Neural cell (in vitro differentiated cells): Measurements from ENCODE around the gene SWAP70. TPM values are rescaled to one million over a fixed set of nuclear protein-coding genes. Genes with fewer than 3 reads are reported as not detected.

Experiments
- H2AFZ ChIP-seq: fragments of 200-600, 300-800 bp; sonication (generic), shearing (Covaris generic); 2 replicates; pipeline ENCODE4 v1.6.0; 2014; ENCODE audit warnings: low read depth, mild to moderate bottlenecking, antibody characterized with exemption, low read length, moderate library complexity
- H3F3A ChIP-seq: fragments of 200-600 bp; shearing (Covaris generic); 2 replicates; pipeline ENCODE4 v1.6.1; 2016; ENCODE audit warnings: mild to moderate bottlenecking, moderate library complexity, mixed read lengths, antibody characterized with exemption, low read length; ENCODE audit not compliant: insufficient read depth, poor library complexity, severe bottlenecking
- H3K27ac ChIP-seq: fragments of 200-600, 300-800 bp; sonication (generic), shearing (Covaris generic); 2 replicates; pipeline ENCODE4 v1.5.1; 2014; ENCODE audit warnings: mild to moderate bottlenecking, low read length, moderate library complexity
- H3K27me3 ChIP-seq: fragments of 300-800, 200-600 bp; sonication (generic), shearing (Covaris generic); 2 replicates; pipeline ENCODE4 v1.6.0; 2014; ENCODE audit warnings: mild to moderate bottlenecking, low read depth, low read length, moderate library complexity; ENCODE audit not compliant: insufficient read depth
- H3K36me3 ChIP-seq: fragments of 300-800, 200-600 bp; sonication (generic), shearing (Covaris generic); 2 replicates; pipeline ENCODE4 v1.5.1; 2014; ENCODE audit warnings: mild to moderate bottlenecking, antibody characterized with exemption, low read length, moderate library complexity; ENCODE audit not compliant: insufficient read depth
- H3K4me2 ChIP-seq: fragments of 300-800, 200-600 bp; sonication (generic), shearing (Covaris generic); 2 replicates; pipeline ENCODE4 v1.6.0; 2014; ENCODE audit warnings: mild to moderate bottlenecking, low read length
- H3K4me3 ChIP-seq: fragments of 300-800, 200-600 bp; sonication (generic), shearing (Covaris generic); 2 replicates; pipeline ENCODE4 v1.5.1; 2014; ENCODE audit warnings: mild to moderate bottlenecking, low read length, moderate library complexity
- H3K79me2 ChIP-seq: fragments of 200-600 bp; shearing (Covaris generic); replicated peaks from 2 replicates; pipeline ENCODE4 v1.6.0; 2014; ENCODE audit warnings: mild to moderate bottlenecking, low read length, moderate library complexity; ENCODE audit not compliant: insufficient read depth
- H3K9ac ChIP-seq: fragments of 300-800, 200-600 bp; sonication (generic), shearing (Covaris generic); 2 replicates; pipeline ENCODE4 v1.6.1; 2016; ENCODE audit warnings: mild to moderate bottlenecking, low read length, mixed read lengths
- H3K9me2 ChIP-seq: fragments of 200-600 bp; shearing (Covaris generic); 2 replicates; pipeline ENCODE4 v1.6.1; 2016; ENCODE audit warnings: mild to moderate bottlenecking, low read length, mixed read lengths; ENCODE audit not compliant: insufficient read depth
- H3K9me3 ChIP-seq: fragments of 200-600, 300-800 bp; sonication (generic), shearing (Covaris generic); 2 replicates; pipeline ENCODE4 v1.6.1; 2016; ENCODE audit warnings: mild to moderate bottlenecking, mixed run types, low read length, moderate library complexity, mixed read lengths
- H4K20me1 ChIP-seq: fragments of 200-600 bp; shearing (Covaris generic); 2 replicates; pipeline ENCODE4 v1.6.1; 2016; ENCODE audit warnings: mild to moderate bottlenecking, mixed run types; ENCODE audit not compliant: insufficient read depth
- EP300 ChIP-seq: fragments of 450-650 bp; conservative IDR thresholded peaks from 2 replicates; pipeline ENCODE4 v1.6.1; 2014; ENCODE audit warnings: antibody characterized with exemption, mild to moderate bottlenecking, moderate library complexity; ENCODE audit not compliant: poor library complexity, severe bottlenecking
- EZH2 ChIP-seq: fragments of 200-600, 300-800 bp; shearing (Covaris generic), sonication (generic); IDR thresholded peaks from 2 replicates; pipeline ENCODE4 v1.6.1; 2014; ENCODE audit warnings: antibody characterized with exemption, low read length, borderline replicate concordance, mild to moderate bottlenecking; ENCODE audit not compliant: insufficient read depth, poor library complexity, severe bottlenecking
- MXI1 ChIP-seq: fragments of 450-650 bp; conservative IDR thresholded peaks from 2 replicates; pipeline ENCODE4 v1.6.1; 2014; ENCODE audit warnings: antibody characterized with exemption, mild to moderate bottlenecking; ENCODE audit not compliant: poor library complexity, severe bottlenecking
- POLR2AphosphoS5 ChIP-seq: IDR thresholded peaks from 2 replicates; pipeline ENCODE4 v1.6.1; 2012
- RAD21 ChIP-seq: fragments of 450-650 bp; conservative IDR thresholded peaks from 2 replicates; pipeline ENCODE4 v1.6.1; 2014; ENCODE audit warnings: antibody characterized with exemption, mild to moderate bottlenecking, moderate library complexity
- SMC3 ChIP-seq: fragments of 450-650 bp; conservative IDR thresholded peaks from 2 replicates; pipeline ENCODE4 v1.6.1; 2014; ENCODE audit warnings: antibody characterized with exemption, mild to moderate bottlenecking, moderate library complexity; ENCODE audit not compliant: poor library complexity
- TAF1 ChIP-seq: IDR thresholded peaks from 2 replicates; pipeline ENCODE4 v1.6.1; 2012; ENCODE audit warnings: low read depth
- polyA plus RNA-seq: library from polyadenylated mRNA; depleted of rRNA; stranded (reverse); fragments of >200 nt; gene quantifications from 2 replicates; pipeline ENCODE4 v1.2.3, GENCODE V29; 2014
- TF ChIP-seq, protein P1 (sequence below): IDR thresholded peaks from 2 replicates; pipeline ENCODE4 v1.6.1; 2012; ENCODE audit warnings: borderline replicate concordance

SWAP70 gene
- polyA plus RNA-seq, 1 donor from 2014 or later: 1.4 TPM

DNA sequence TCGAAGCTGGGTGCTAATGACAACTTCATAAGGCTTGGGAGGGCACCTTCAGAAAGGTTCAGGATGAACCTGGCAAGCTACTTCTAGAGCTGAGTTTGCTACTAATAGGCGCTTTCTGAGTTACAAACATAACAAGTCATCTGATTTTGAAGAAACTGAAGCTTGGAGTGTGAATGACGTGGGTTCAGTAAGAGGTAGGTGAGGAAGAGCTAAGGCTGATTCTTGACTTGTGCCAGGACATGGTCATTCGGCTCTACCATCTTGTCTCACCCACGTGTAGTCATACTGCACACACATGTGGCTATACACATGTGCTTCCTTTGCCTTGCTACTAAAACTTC is 56.4 kb downstream of the SWAP70 start:
- H3K4me3 ChIP-seq: no peak overlapping the region
- no peaks in the 10 kb centered on the region for H3K36me3 ChIP-seq
- no peaks in the 10 kb centered on the region for H3K9me3 ChIP-seq
- no peaks in the 10 kb centered on the region for H3K9me2 ChIP-seq
- H3K4me2 ChIP-seq: no peak overlapping the region
- H2AFZ ChIP-seq: no peak overlapping the region
- no peak overlapping the region for H3K27ac ChIP-seq
- TF ChIP-seq EP300 (no peak), POLR2AphosphoS5 (no peak), SMC3 (no peak), MXI1 (no peak), EZH2 (no peak)
- TF ChIP-seq, protein P1, sequence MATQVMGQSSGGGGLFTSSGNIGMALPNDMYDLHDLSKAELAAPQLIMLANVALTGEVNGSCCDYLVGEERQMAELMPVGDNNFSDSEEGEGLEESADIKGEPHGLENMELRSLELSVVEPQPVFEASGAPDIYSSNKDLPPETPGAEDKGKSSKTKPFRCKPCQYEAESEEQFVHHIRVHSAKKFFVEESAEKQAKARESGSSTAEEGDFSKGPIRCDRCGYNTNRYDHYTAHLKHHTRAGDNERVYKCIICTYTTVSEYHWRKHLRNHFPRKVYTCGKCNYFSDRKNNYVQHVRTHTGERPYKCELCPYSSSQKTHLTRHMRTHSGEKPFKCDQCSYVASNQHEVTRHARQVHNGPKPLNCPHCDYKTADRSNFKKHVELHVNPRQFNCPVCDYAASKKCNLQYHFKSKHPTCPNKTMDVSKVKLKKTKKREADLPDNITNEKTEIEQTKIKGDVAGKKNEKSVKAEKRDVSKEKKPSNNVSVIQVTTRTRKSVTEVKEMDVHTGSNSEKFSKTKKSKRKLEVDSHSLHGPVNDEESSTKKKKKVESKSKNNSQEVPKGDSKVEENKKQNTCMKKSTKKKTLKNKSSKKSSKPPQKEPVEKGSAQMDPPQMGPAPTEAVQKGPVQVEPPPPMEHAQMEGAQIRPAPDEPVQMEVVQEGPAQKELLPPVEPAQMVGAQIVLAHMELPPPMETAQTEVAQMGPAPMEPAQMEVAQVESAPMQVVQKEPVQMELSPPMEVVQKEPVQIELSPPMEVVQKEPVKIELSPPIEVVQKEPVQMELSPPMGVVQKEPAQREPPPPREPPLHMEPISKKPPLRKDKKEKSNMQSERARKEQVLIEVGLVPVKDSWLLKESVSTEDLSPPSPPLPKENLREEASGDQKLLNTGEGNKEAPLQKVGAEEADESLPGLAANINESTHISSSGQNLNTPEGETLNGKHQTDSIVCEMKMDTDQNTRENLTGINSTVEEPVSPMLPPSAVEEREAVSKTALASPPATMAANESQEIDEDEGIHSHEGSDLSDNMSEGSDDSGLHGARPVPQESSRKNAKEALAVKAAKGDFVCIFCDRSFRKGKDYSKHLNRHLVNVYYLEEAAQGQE: no peak
- no peaks in the 10 kb centered on the region for H3F3A ChIP-seq
- H3K27me3 ChIP-seq: no peaks in the 10 kb centered on the region
- H4K20me1 ChIP-seq: no peaks in the 10 kb centered on the region
- H3K9ac ChIP-seq: no peak overlapping the region
- H3K79me2 ChIP-seq: no peaks in the 10 kb centered on the region

DNA sequence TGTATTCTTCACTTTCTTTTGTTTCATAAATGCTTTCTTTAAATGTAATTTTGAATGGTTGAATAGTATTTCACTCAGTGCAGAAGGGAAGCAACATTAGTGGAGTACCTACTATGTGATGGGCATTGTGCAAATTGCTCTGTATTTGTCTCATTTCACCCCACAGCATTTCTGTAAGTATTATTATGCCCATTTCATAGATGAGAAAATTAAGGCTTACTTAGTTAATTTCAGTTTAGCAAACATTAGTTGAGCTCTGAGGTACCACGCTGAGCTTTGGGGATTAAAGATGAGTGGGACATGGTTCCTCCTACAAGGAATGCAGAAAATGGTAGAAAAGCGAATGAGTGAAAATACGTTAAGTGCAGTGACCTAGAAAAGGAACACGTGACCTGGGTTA is 58.1 kb downstream of the SWAP70 start:
- no peak for TF ChIP-seq POLR2AphosphoS5
- TF ChIP-seq SMC3: no peak
- TF ChIP-seq MXI1: no peak
- no peak for TF ChIP-seq TAF1
- TF ChIP-seq, protein P1: no peak
- TF ChIP-seq EP300: no peak
- no peak for TF ChIP-seq RAD21
- Histone ChIP-seq H3K9me2 (no peaks in the 10 kb centered on the region), H3K4me2 (no peak overlapping the region), H3K36me3 (no peaks in the 10 kb centered on the region), H3F3A (no peaks in the 10 kb centered on the region), H3K9me3 (no peaks in the 10 kb centered on the region), H3K79me2 (no peaks in the 10 kb centered on the region), H2AFZ (no peak overlapping the region), H3K9ac (no peak overlapping the region), H3K27ac (no peak overlapping the region), H3K27me3 (no peaks in the 10 kb centered on the region), H4K20me1 (no peaks in the 10 kb centered on the region), H3K4me3 (no peak overlapping the region)
